ENCODE measurements around the gene LCOR.

GRCh38 chr10:96833220-96834001, 1.3 kb downstream of the LCOR start:
- TF ChIP-seq CTCF (IDR thresholded peaks at IDR 0.05) (no peak), POLR2A (IDR thresholded peaks at IDR 0.05) (no peak), EP300 (IDR thresholded peaks at IDR 0.05) (no peak), POLR2AphosphoS5 (IDR thresholded peaks at IDR 0.05) (no peak)
